H9 (cell line): Measurements from ENCODE around the gene UPF1. TPM values are rescaled to one million over a fixed set of nuclear protein-coding genes. Genes with fewer than 3 reads are reported as not detected.

ENCODE experiments used
- DNase-seq: peaks from one replicate; pipeline ENCODE4 v3.0.0-alpha.2; 2017
- H2AFZ ChIP-seq: one replicate; pipeline ENCODE4 v1.6.1; 2013; ENCODE audit warnings: mild to moderate bottlenecking, low read length, control low read depth, moderate library complexity
- H2AK5ac ChIP-seq: 2 replicates; pipeline ENCODE4 v1.6.1; 2013; ENCODE audit warnings: low read length, control low read depth, mixed read lengths; ENCODE audit not compliant: insufficient read length
- H2BK120ac ChIP-seq: one replicate; pipeline ENCODE4 v1.6.1; 2013; ENCODE audit warnings: low read depth, mild to moderate bottlenecking, low read length, control low read depth, inconsistent platforms; ENCODE audit not compliant: poor library complexity, severe bottlenecking
- H2BK12ac ChIP-seq: 2 replicates; pipeline ENCODE4 v1.6.1; 2013; ENCODE audit warnings: low read length, control low read depth, mixed read lengths, low read depth; ENCODE audit not compliant: insufficient read length
- H2BK15ac ChIP-seq: 2 replicates; pipeline ENCODE4 v1.6.1; 2013; ENCODE audit warnings: low read depth, low read length, control low read depth
- H2BK20ac ChIP-seq: one replicate; pipeline ENCODE4 v1.6.1; 2013; ENCODE audit warnings: low read depth, mild to moderate bottlenecking, low read length, control low read depth, inconsistent platforms; ENCODE audit not compliant: poor library complexity, severe bottlenecking
- H2BK5ac ChIP-seq: 2 replicates; pipeline ENCODE4 v1.6.1; 2013; ENCODE audit warnings: low read length, control low read depth, mixed read lengths; ENCODE audit not compliant: insufficient read length
- H3K14ac ChIP-seq: 2 replicates; pipeline ENCODE4 v1.6.1; 2013; ENCODE audit warnings: low read length, control low read depth; ENCODE audit not compliant: insufficient read depth
- H3K18ac ChIP-seq: 2 replicates; pipeline ENCODE4 v1.6.1; 2013; ENCODE audit warnings: low read depth, mild to moderate bottlenecking, mixed read lengths, low read length, control low read depth; ENCODE audit not compliant: insufficient read length
- H3K23ac ChIP-seq: 2 replicates; pipeline ENCODE4 v1.6.1; 2013; ENCODE audit warnings: low read length, control low read depth, mixed read lengths, low read depth; ENCODE audit not compliant: insufficient read length
- H3K23me2 ChIP-seq: 2 replicates; pipeline ENCODE4 v1.6.1; 2013; ENCODE audit warnings: low read depth, mild to moderate bottlenecking, mixed read lengths, low read length, control low read depth; ENCODE audit not compliant: insufficient read length, poor library complexity, severe bottlenecking
- H3K27ac ChIP-seq: 2 replicates; pipeline ENCODE4 v1.5.1; 2013; ENCODE audit warnings: low read length, control low read depth, mixed read lengths, low read depth; ENCODE audit not compliant: insufficient read length
- H3K27me3 ChIP-seq: 2 replicates; pipeline ENCODE4 v1.6.1; 2013; ENCODE audit warnings: low read length, control low read depth, inconsistent platforms; ENCODE audit not compliant: insufficient read depth
- H3K4ac ChIP-seq: 2 replicates; pipeline ENCODE4 v1.6.1; 2013; ENCODE audit warnings: low read depth, mild to moderate bottlenecking, control low read depth, inconsistent platforms, low read length, moderate library complexity
- H3K4me1 ChIP-seq: 2 replicates; pipeline ENCODE4 v1.6.1; 2013; ENCODE audit warnings: low read length, control low read depth, inconsistent platforms; ENCODE audit not compliant: insufficient read depth
- H3K4me2 ChIP-seq: 2 replicates; pipeline ENCODE4 v1.6.1; 2013; ENCODE audit warnings: low read length, control low read depth, mixed read lengths; ENCODE audit not compliant: insufficient read length, insufficient read depth
- H3K56ac ChIP-seq: 2 replicates; pipeline ENCODE4 v1.6.1; 2013; ENCODE audit warnings: low read depth, mild to moderate bottlenecking, mixed read lengths, low read length, control low read depth; ENCODE audit not compliant: insufficient read length
- H3K79me1 ChIP-seq: 2 replicates; pipeline ENCODE4 v1.6.1; 2013; ENCODE audit warnings: low read depth, mild to moderate bottlenecking, moderate library complexity, low read length, control low read depth, inconsistent platforms; ENCODE audit not compliant: insufficient read depth, poor library complexity, severe bottlenecking
- H3K79me2 ChIP-seq: 2 replicates; pipeline ENCODE4 v1.6.1; 2013; ENCODE audit warnings: low read length, control low read depth, inconsistent platforms; ENCODE audit not compliant: insufficient read depth
- H3K9ac ChIP-seq: 2 replicates; pipeline ENCODE4 v1.6.1; 2013; ENCODE audit warnings: low read length, control low read depth, mixed read lengths; ENCODE audit not compliant: insufficient read length; ENCODE audit errors: extremely low read depth
- H3K9me3 ChIP-seq: one replicate; pipeline ENCODE4 v1.6.1; 2013; ENCODE audit warnings: low read depth, low read length, inconsistent platforms; ENCODE audit not compliant: control insufficient read depth
- H3T11ph ChIP-seq: one replicate; pipeline ENCODE4 v1.6.1; 2013; ENCODE audit warnings: mild to moderate bottlenecking, low read length, control low read depth, inconsistent platforms
- H4K20me1 ChIP-seq: one replicate; pipeline ENCODE4 v1.6.1; 2013; ENCODE audit not compliant: control insufficient read depth, insufficient read length, insufficient read depth
- H4K5ac ChIP-seq: 2 replicates; pipeline ENCODE4 v1.6.1; 2013; ENCODE audit warnings: low read depth, mild to moderate bottlenecking, mixed read lengths, low read length, control low read depth; ENCODE audit not compliant: insufficient read length
- H4K8ac ChIP-seq: replicated peaks from 2 replicates; pipeline ENCODE4 v1.6.1; 2013; ENCODE audit warnings: low read length, control low read depth, mixed read lengths, low read depth; ENCODE audit not compliant: insufficient read length
- H4K91ac ChIP-seq: 2 replicates; pipeline ENCODE4 v1.6.1; 2013; ENCODE audit warnings: low read depth, mild to moderate bottlenecking, moderate library complexity, mixed read lengths, low read length, control low read depth; ENCODE audit not compliant: insufficient read length
- H3K27ac Mint-ChIP-seq, 3 experiments: 2 replicates in 2 of 3; 3 replicates in 1 of 3; pipeline ENCODE4 v1.8.0; 2020 to 2021; ENCODE audit warnings: mixed read lengths in 3 of 3, mild to moderate bottlenecking in 1 of 3, moderate library complexity in 1 of 3
- H3K27me3 Mint-ChIP-seq: 2 replicates; pipeline ENCODE4 v1.8.0; 2021; ENCODE audit warnings: low read depth, mild to moderate bottlenecking, moderate library complexity, mixed read lengths
- H3K36me3 Mint-ChIP-seq, 3 experiments: 2 replicates in 2 of 3; 3 replicates in 1 of 3; pipeline ENCODE4 v1.8.0; 2020 to 2021; ENCODE audit warnings: low read depth in 3 of 3, mixed read lengths in 3 of 3; ENCODE audit not compliant: insufficient read depth in 1 of 3
- H3K4me1 Mint-ChIP-seq, 2 experiments: 2 replicates each; pipeline ENCODE4 v1.8.0; 2020; ENCODE audit warnings: mixed read lengths in 2 of 2
- H3K4me3 Mint-ChIP-seq, 2 experiments: 2 replicates in 1 of 2; 3 replicates in 1 of 2; pipeline ENCODE4 v1.8.0; 2020 to 2021; ENCODE audit warnings: mild to moderate bottlenecking in 2 of 2, mixed read lengths in 2 of 2, moderate library complexity in 1 of 2
- H3K9me3 Mint-ChIP-seq, 2 experiments: 2 replicates in 1 of 2; 3 replicates in 1 of 2; pipeline ENCODE4 v1.8.0; 2020; ENCODE audit warnings: mild to moderate bottlenecking in 2 of 2, mixed read lengths in 2 of 2, moderate library complexity in 1 of 2
- WGBS: extraction: QIAGEN DNeasy Blood & Tissue Kit; methylation state at CpG from one replicate; pipeline ENCODE4 v1.1.7; 2013; ENCODE audit warnings: missing lambda C conversion rate, low lambda C conversion rate, mixed read lengths; ENCODE audit not compliant: insufficient read length; ENCODE audit errors: extremely low coverage; 5-methylcytosine and 5-hydroxymethylcytosine counted together
- total RNA-seq: library from RNA; stranded (reverse); gene quantifications from 2 replicates; pipeline ENCODE4 v1.2.1, GENCODE V29; 2021
- TF ChIP-seq, protein P1 (sequence below): fragments of 200-600 bp; sonication (generic); conservative IDR thresholded peaks from 3 replicates; pipeline ENCODE4 v1.8.0; 2021; ENCODE audit warnings: antibody characterized with exemption, mild to moderate bottlenecking

Gene UPF1
- total RNA-seq, 1 experiment from 2014 or later, result 85.4 TPM

- Mint-ChIP-seq H3K36me3 (peaks cover 51 to 95% (median 89%) of the 10 kb centered on the region in 3 experiments), H3K4me1 (no peaks in the 10 kb centered on the region), H3K27me3 (no peaks in the 10 kb centered on the region), H3K9me3 (no peaks in the 10 kb centered on the region; a peak in 1 of 5 replicates), H3K27ac (peak overlapping the region in 2 of 3 experiments; percentile 40 to 77; a peak in 1 of 7 replicates), H3K4me3 (no peak overlapping the region)
- H4K91ac ChIP-seq, result no peak overlapping the region
- H3K4ac ChIP-seq, result no peak overlapping the region
- no peak overlapping the region for H3K27ac ChIP-seq
- H3K79me2 ChIP-seq, result no peaks in the 10 kb centered on the region
- H3K27me3 ChIP-seq, result no peaks in the 10 kb centered on the region
- no peak overlapping the region for H2BK15ac ChIP-seq
- no peak overlapping the region for H4K8ac ChIP-seq
- H4K5ac ChIP-seq, result no peak overlapping the region
- H2AK5ac ChIP-seq, result no peak overlapping the region
- no peak overlapping the region for H3K56ac ChIP-seq
- H2BK120ac ChIP-seq, result no peak overlapping the region
- no peak overlapping the region for H3K4me2 ChIP-seq
- H2BK5ac ChIP-seq, result no peak overlapping the region
- H2BK12ac ChIP-seq, result no peak overlapping the region
- H2AFZ ChIP-seq, result no peak overlapping the region
- no peaks in the 10 kb centered on the region for H3K23me2 ChIP-seq
- TF ChIP-seq, protein P1, sequence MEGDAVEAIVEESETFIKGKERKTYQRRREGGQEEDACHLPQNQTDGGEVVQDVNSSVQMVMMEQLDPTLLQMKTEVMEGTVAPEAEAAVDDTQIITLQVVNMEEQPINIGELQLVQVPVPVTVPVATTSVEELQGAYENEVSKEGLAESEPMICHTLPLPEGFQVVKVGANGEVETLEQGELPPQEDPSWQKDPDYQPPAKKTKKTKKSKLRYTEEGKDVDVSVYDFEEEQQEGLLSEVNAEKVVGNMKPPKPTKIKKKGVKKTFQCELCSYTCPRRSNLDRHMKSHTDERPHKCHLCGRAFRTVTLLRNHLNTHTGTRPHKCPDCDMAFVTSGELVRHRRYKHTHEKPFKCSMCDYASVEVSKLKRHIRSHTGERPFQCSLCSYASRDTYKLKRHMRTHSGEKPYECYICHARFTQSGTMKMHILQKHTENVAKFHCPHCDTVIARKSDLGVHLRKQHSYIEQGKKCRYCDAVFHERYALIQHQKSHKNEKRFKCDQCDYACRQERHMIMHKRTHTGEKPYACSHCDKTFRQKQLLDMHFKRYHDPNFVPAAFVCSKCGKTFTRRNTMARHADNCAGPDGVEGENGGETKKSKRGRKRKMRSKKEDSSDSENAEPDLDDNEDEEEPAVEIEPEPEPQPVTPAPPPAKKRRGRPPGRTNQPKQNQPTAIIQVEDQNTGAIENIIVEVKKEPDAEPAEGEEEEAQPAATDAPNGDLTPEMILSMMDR, result peak; percentile 33; the same call in 2 of the 3 replicates
- H3K9ac ChIP-seq, result no peak overlapping the region
- no peak overlapping the region for H3K14ac ChIP-seq
- DNase-seq, result no peak
- no peak overlapping the region for H3K23ac ChIP-seq
- H3K9me3 ChIP-seq, result no peaks in the 10 kb centered on the region
- H2BK20ac ChIP-seq, result no peak overlapping the region
- WGBS, result no CpG with 5 or more reads among the region's 17 CpGs
- H3K18ac ChIP-seq, result no peak overlapping the region
- H3K4me1 ChIP-seq, result no peaks in the 10 kb centered on the region
- H4K20me1 ChIP-seq, result no peaks in the 10 kb centered on the region
- H3T11ph ChIP-seq, result no peak overlapping the region
- H3K79me1 ChIP-seq, result no peaks in the 10 kb centered on the region
These were observed 22.1 kb downstream of the UPF1 start for GRCh38 chr19:18853755-18854427.
